Neuron (in vitro differentiated cells): ENCODE results near the gene WDR70.
"Not testable (repeated sequence)": the region's sequence is repeated elsewhere in the genome, so short reads cannot be mapped to it uniquely, and the experiment has no call there.

Experiments
- H2AFZ ChIP-seq: one replicate; pipeline ENCODE4 v1.6.1; 2013; ENCODE audit warnings: low read depth, mild to moderate bottlenecking, inconsistent platforms, low read length, moderate library complexity
- H3K27me3 ChIP-seq: one replicate; pipeline ENCODE4 v1.6.1; 2013; ENCODE audit warnings: low read length; ENCODE audit not compliant: insufficient read depth
- H3K36me3 ChIP-seq: one replicate; pipeline ENCODE4 v1.6.1; 2013; ENCODE audit warnings: low read length; ENCODE audit not compliant: insufficient read depth
- H3K4me1 ChIP-seq: one replicate; pipeline ENCODE4 v1.6.1; 2013; ENCODE audit warnings: low read length; ENCODE audit not compliant: insufficient read depth
- H3K4me3 ChIP-seq: 2 replicates; pipeline ENCODE4 v1.5.1; 2013; ENCODE audit warnings: mild to moderate bottlenecking, low read length, moderate library complexity
- H3K9me3 ChIP-seq: one replicate; pipeline ENCODE4 v1.6.1; 2013; ENCODE audit warnings: low read length

Gene WDR70

DNA sequence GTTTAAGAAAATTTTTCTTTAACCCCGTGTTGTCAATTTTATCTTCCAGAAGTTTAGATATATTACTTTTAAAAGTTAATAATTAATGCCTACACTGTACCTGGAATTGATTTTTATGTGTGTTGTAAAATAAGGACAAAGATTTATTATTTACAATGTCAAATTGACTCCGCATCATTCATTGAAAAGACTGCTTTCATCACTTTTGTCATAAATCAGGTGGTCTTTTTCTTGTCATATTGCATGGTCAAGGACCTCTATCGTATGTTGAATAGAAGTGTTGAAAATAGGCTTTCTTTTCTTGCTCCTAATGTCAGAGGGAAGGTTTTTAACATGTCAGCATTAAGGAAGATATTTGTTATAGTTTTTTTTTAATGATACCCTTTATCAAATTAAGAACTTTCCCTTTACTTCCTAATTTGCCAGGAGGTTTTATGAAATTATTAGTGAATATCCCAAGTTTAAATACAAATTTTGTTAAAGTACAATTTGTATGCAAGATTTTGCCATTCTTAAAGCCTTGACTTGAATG, 92.6 kb downstream of the WDR70 start:
- Histone ChIP-seq H3K36me3 (no peaks in the 10 kb centered on the region), H3K4me3 (no peak overlapping the region), H3K9me3 (no peaks in the 10 kb centered on the region), H3K4me1 (no peaks in the 10 kb centered on the region), H3K27me3 (no peaks in the 10 kb centered on the region), H2AFZ (no peak overlapping the region)

DNA sequence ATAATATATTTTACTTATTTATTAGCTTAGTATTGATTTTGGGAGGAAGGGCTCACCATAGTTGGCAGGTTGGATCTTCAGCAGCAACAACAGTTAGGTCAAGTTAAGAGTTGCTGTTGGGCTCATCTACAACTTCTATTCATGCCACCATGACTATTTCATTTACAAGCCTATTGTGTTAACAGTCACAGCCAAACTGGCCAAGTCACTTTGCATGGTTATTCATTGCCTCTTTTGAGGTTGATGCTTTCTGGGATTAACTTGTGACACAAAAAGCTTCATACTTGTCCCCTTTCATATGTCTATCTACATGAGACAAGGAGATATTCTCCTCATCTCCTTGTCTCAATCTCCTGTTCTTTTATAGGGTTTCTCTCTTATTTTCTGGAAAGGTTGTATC, 98.3 kb downstream of the WDR70 start:
- Histone ChIP-seq H3K4me3 (no peak overlapping the region), H3K4me1 (peaks cover 14% of the 10 kb centered on the region), H3K36me3 (peaks cover 18% of the 10 kb centered on the region), H3K9me3 (peaks cover 7% of the 10 kb centered on the region), H2AFZ (no peak overlapping the region), H3K27me3 (no peaks in the 10 kb centered on the region)

DNA sequence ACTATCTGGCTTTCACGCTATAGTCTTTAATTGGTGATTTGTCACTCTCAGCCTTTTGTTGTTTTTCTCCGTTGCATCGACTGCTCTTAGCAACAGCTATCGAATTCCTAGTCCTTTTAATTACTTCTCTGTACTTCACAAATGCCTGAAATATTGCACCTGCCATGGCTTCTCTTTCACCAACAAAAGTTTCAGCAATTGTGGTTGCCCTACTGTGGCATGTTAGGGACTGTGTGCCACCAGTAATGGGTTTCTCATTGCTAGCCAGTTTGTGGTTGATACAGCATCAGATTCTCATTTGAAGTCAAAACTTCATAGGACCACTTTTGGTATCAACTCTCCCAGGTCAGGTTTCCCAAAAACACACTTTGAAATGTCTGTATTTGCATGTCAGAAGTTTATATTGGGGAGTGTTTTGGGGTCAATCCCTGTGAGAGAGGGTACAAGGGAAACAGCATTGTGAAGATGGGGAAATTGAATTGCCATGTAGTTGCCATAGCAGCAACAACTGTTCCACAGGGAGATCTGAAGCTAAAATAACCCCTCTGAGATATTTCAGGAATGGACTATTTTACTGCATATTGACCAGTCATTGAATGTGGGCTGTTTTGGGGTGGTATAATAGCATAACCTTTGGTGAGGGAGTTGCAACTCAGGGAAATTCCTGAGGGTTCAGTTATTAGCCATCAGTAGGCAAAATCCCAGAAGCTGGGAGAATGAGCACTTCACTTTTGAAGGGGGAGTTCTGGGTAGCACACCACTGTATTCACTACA, 99.2 kb downstream of the WDR70 start:
- Histone ChIP-seq H3K4me1 (peaks cover 14% of the 10 kb centered on the region), H3K4me3 (no peak overlapping the region), H2AFZ (no peak overlapping the region), H3K27me3 (no peaks in the 10 kb centered on the region), H3K36me3 (peaks cover 19% of the 10 kb centered on the region), H3K9me3 (peaks cover 7% of the 10 kb centered on the region)

DNA sequence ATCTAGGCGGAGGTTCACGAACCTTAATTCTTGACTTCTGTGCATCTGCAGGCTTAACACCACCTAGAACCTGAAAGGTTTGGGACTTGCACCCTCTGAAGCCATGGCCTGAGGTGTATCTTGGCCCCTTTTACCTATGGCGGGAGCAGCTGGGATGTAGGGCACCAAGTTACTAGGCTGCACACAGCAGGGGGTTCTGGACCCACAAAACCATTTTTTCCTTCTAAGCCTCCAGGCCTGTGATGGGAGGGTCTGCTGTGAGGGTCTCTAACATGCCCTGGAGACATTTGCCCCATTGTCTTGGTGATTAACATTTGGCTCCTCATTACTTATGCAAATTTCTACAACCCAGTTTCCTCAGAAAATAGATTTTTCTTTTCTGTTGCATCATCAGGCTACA, 102.3 kb downstream of the WDR70 start:
- H3K36me3 ChIP-seq = peaks cover 19% of the 10 kb centered on the region
- not testable (repeated sequence) for H3K9me3 ChIP-seq, H3K27me3 ChIP-seq, H2AFZ ChIP-seq, H3K4me3 ChIP-seq
- H3K4me1 ChIP-seq = peaks cover 14% of the 10 kb centered on the region

DNA sequence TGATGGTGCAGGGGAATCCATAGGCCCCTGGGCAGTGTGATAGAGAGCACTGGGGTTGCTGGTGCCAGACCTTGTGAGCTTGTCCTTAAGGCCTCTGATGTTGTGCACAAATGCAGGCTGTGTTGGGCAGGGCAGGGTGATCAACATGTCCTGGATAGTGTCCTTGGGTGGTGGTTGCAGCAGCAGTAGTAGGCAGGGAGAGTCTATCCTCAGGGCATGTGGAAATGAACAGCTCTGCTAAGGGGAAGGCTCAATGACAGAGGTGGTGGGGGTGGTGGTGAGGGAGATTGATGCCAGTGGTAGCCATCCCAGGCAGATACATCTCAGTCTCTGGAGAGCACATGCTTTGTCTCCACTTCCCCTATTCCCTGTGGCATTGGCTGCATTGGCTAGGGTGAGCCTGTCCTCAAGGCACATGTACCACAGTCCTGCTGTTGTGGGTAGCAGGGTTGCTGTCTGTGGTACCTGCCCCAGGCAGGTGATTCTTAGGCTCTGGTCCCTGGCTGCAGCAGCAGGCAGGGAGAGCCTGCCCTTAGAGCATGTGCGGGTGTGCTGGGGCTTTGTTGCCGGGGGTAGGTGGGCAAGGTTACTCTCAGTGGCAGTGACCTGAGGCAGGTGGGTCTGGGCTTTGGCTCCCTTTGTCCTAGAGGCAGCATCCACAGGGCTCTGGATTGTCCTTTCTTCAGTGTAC, 111.1 kb downstream of the WDR70 start:
- Histone ChIP-seq H3K27me3 (no peaks in the 10 kb centered on the region), H2AFZ (no peak overlapping the region), H3K36me3 (no peaks in the 10 kb centered on the region), H3K4me1 (no peaks in the 10 kb centered on the region), H3K9me3 (peaks cover 6% of the 10 kb centered on the region), H3K4me3 (no peak overlapping the region)

DNA sequence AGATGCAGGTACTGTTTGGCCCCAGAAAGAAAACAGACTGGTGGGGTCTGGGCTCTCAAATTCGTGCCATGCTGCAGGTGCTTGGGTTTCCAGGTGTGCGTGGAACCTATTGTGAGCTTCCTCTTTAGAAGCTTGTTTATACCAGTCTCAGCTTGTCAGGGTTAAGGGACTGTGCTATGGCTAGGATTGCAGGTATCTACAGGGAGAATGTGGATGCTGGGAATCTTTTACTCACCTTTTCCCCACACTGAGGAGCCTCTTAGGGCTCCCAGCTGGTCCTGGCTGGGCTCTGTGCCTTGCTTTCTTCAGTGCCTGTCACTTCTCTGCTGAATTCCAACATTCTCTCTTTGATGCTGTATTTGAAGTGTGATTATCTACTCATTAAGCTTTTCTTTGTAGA, 111.8 kb downstream of the WDR70 start:
- no peaks in the 10 kb centered on the region for H3K27me3 ChIP-seq
- no peak overlapping the region for H3K4me3 ChIP-seq
- no peak overlapping the region for H2AFZ ChIP-seq
- no peaks in the 10 kb centered on the region for H3K4me1 ChIP-seq
- H3K36me3 ChIP-seq = no peaks in the 10 kb centered on the region
- peaks cover 6% of the 10 kb centered on the region for H3K9me3 ChIP-seq

DNA sequence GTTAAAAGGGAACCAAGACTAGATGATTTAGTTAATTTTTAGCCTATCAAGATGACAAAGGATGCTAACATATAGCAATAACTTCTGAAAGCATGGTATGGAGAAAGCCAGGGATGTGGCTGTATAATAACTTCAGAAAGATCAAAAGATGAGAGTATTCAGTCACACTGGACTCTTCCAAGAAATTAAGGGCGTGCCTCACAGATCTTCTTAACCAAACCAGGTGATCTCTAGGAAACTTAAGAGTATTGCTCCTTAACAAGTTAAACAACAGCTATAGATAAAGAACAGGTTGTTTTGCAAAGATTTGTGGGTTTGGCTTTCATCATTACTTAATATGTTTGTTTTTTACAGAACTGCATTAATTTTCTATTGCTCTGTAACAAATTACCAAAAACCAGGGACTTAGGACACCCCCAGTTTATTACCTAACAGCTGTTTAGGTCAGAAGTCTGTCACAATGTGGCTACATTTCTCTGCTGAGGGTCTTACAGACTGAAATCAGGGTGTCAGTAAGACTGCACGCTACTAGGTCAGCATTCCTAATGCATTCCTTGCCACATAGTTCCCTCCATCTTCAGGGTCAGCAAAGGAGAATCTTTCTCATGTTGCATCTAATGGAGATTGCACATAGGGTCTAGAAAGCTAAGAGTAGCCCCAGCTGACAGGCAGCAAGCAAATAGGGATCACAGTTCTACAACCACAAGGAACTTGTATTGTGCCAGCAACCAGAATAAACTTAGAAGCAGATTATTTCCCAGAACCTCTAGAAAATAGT, 113.8 kb downstream of the WDR70 start:
- no peak overlapping the region for H3K4me3 ChIP-seq
- H2AFZ ChIP-seq = no peak overlapping the region
- no peaks in the 10 kb centered on the region for H3K27me3 ChIP-seq
- peaks cover 6% of the 10 kb centered on the region for H3K9me3 ChIP-seq
- H3K36me3 ChIP-seq = no peaks in the 10 kb centered on the region
- no peaks in the 10 kb centered on the region for H3K4me1 ChIP-seq

DNA sequence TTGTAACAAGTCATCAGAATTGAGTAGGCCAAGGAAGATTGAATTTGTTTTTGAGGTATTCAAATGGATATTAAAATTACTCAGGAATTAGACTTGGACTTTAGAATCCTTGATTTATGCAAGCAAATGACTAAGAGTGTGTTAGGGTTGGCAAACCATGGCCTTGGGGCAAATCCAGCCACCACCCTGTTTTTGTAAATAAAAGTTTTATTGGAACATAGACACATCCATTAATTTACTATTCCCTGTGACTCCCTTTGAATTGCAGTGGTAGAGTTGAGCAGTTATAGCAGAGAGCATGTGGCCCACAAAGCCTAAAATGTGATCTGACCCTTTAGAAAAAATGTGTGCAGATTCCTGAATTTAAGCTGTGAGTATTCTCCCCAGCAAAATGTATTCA, 115.6 kb downstream of the WDR70 start:
- Histone ChIP-seq H3K4me3 (no peak overlapping the region), H3K27me3 (no peaks in the 10 kb centered on the region), H3K36me3 (no peaks in the 10 kb centered on the region), H2AFZ (no peak overlapping the region), H3K9me3 (no peaks in the 10 kb centered on the region), H3K4me1 (no peaks in the 10 kb centered on the region)

DNA sequence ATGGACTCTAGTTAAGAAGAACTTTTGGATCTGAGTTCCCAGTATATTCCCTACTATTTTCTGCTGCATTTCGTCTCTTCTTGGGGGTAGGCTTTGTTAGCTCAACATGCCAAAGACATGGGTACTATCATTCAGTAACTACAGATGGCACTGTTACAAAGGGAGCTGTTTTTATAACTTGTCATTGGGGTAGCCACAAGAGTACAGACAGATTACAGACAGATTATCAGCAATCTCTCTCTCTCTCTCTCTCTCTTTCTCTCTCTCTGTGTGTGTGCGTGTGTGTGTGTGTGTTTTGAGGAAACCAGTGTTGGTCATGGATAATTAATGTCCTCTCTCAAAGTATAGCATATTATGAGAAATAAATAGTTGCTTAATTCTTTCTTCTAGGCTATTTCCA, 116.1 kb downstream of the WDR70 start:
- Histone ChIP-seq H3K36me3 (no peaks in the 10 kb centered on the region), H3K4me1 (no peaks in the 10 kb centered on the region), H3K4me3 (no peak overlapping the region), H3K27me3 (no peaks in the 10 kb centered on the region), H3K9me3 (no peaks in the 10 kb centered on the region), H2AFZ (no peak overlapping the region)

DNA sequence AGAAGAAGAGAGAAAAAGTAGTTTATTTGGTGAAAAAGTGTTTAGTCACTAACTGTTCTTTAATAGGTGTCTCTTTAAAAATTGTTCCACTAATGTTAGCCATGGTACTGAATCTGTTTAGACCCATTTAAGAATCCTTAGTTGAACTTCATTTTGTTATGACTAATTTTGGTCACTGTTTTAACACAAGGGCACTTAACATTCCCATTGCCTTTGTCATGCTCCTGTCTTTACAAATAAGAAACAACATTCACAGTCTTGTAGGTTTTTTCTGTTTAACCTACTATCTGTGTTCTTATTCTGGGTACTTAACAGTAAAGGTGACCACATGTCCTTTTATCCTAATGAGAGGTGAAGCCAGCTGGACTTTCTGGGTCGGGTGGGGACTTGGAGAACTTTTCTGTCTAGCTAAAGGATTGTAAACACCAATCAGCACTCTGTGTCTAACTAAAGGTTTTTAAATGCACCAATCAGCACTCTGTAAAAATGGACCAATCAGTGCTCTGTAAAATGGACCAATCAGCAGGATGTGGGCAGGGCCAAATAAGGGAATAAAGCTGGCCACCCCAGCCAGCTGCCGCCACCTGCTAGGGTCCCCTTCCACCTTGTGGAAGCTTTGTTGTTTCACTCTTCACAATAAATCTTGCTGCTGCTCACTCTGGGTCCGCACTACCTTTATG, 116.7 kb downstream of the WDR70 start:
- no peak overlapping the region for H3K4me3 ChIP-seq
- H3K36me3 ChIP-seq = no peaks in the 10 kb centered on the region
- no peaks in the 10 kb centered on the region for H3K4me1 ChIP-seq
- no peak overlapping the region for H2AFZ ChIP-seq
- no peaks in the 10 kb centered on the region for H3K27me3 ChIP-seq
- H3K9me3 ChIP-seq = no peaks in the 10 kb centered on the region

DNA sequence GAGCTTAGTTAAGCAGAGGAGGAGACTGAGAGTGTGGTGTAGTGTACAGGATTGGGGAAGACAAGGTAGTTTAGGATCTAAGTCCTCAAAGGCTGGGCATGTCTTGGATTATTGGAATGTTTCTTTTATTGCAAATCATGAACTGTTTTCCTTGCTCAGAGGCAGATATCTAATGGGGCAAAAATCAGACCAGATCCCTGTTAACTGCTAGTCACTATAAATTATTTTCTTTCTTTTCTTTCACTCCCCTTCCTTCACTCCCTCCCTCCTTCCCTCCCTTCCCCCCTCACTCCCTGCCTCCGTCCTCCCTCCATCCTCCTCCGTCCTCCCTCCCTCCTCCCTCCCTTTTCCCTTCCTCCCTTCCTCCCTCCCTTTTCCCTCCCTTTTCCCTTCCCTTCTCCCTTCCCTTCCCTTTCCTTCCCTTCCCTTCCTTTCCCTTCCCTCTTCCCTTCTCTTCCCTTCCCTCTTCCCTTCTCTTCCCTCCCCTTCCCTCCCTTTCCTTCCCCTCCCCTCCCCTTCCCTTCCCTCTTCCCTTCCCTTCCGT, 117.9 kb downstream of the WDR70 start:
- no peak overlapping the region for H3K4me3 ChIP-seq
- no peaks in the 10 kb centered on the region for H3K4me1 ChIP-seq
- no peaks in the 10 kb centered on the region for H3K9me3 ChIP-seq
- no peaks in the 10 kb centered on the region for H3K27me3 ChIP-seq
- no peak overlapping the region for H2AFZ ChIP-seq
- no peaks in the 10 kb centered on the region for H3K36me3 ChIP-seq

DNA sequence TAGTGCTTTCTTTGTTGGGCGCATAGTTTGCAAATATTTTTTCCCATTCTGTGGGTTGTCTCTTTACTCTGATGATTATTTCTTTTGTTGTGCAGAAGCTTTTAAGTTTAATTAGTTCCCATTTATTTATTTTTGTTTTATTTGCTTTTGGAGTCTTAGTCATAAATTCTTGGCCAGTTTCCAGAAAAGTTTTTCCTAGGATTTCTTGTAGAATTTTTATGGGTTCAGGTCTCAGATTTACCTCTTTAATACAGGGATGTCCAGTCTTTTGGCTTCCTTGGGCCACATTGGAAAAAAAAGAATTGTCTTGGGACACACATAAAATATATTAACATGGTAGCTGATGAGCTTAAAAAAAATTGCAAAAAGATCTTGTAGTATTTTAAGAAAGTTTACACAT, 122.0 kb downstream of the WDR70 start:
- Histone ChIP-seq H3K9me3 (no peaks in the 10 kb centered on the region), H2AFZ (no peak overlapping the region), H3K4me1 (no peaks in the 10 kb centered on the region), H3K4me3 (no peak overlapping the region), H3K27me3 (no peaks in the 10 kb centered on the region), H3K36me3 (no peaks in the 10 kb centered on the region)
